SK-N-SH (cell line): ENCODE data around the gene OR52I1. TPM values are rescaled to one million over a fixed set of nuclear protein-coding genes. Genes with fewer than 3 reads are reported as not detected.

Experiments
- CTCF ChIA-PET: fragments of 300-600, 350-600 bp; formaldehyde crosslinking; extraction: SDS; loops from one replicate; lab custom pipeline; 2021; lab: Yijun Ruan, JAX
- POLR2A ChIA-PET: fragments of 350-600 bp; sonication (Branson Sonifier 250); formaldehyde crosslinking; extraction: SDS; loops from one replicate; lab custom pipeline; 2020; ENCODE audit warnings: antibody characterized with exemption, inconsistent platforms; lab: Yijun Ruan, JAX
- DNase-seq: peaks from one replicate; pipeline ENCODE4 v3.0.0; 2012
- H2AFZ ChIP-seq: fragments of 200-600 bp; sonication (generic); 2 replicates; pipeline ENCODE4 v1.8.1; 2016; ENCODE audit warnings: antibody characterized with exemption, mild to moderate bottlenecking, low read depth
- H3F3A ChIP-seq: fragments of 200-600 bp; sonication (generic); replicated peaks from 2 replicates; pipeline ENCODE3; 2016; ENCODE audit warnings: antibody characterized with exemption, mild to moderate bottlenecking; ENCODE audit not compliant: insufficient read depth
- H3K27ac ChIP-seq, 2 experiments: fragments of 200-500 bp in 1 of 2; fragments of 200-600 bp in 1 of 2; sonication (Bioruptor generic) in 1 of 2; sonication (generic), shearing (Covaris generic) in 1 of 2; 2 replicates each; pipeline versions ENCODE4 v1.5.1 to v1.6.1; 2014 to 2016; ENCODE audit warnings: low read depth in 2 of 2, inconsistent platforms in 1 of 2, low read length in 1 of 2, mild to moderate bottlenecking in 1 of 2, mixed read lengths in 1 of 2
- H3K27me3 ChIP-seq: fragments of 200-600 bp; sonication (generic), shearing (Covaris generic); 2 replicates; pipeline ENCODE4 v1.6.1; 2016; ENCODE audit warnings: mixed run types; ENCODE audit not compliant: insufficient read depth
- H3K36me3 ChIP-seq, 2 experiments: fragments of 200-500 bp in 1 of 2; fragments of 200-600 bp in 1 of 2; sonication (Bioruptor generic) in 1 of 2; sonication (generic) in 1 of 2; replicated peaks in 1 of 2; 2 replicates each; pipeline versions ENCODE3 to v1.5.1; 2014 to 2016; ENCODE audit warnings: low read length in 1 of 2, mild to moderate bottlenecking in 1 of 2; ENCODE audit not compliant: insufficient read depth in 2 of 2, control insufficient read depth in 1 of 2
- H3K4me1 ChIP-seq, 2 experiments: fragments of 200-500 bp in 1 of 2; fragments of 200-600 bp in 1 of 2; sonication (Bioruptor generic) in 1 of 2; sonication (generic), shearing (Covaris generic) in 1 of 2; 2 replicates each; pipeline versions ENCODE4 v1.5.1 to v1.6.1; 2014 to 2016; ENCODE audit warnings: low read depth in 1 of 2, low read length in 1 of 2, mixed run types in 1 of 2; ENCODE audit not compliant: insufficient read depth in 2 of 2, control insufficient read depth in 1 of 2
- H3K4me2 ChIP-seq: fragments of 200-600 bp; sonication (generic), shearing (Covaris generic); 2 replicates; pipeline ENCODE4 v1.6.1; 2017; ENCODE audit warnings: mixed run types
- H3K4me3 ChIP-seq, 2 experiments: fragments of 200-500 bp in 1 of 2; fragments of 200-600 bp in 1 of 2; sonication (Bioruptor generic) in 1 of 2; sonication (generic), shearing (Covaris generic) in 1 of 2; 2 replicates each; pipeline versions ENCODE4 v1.5.1 to v1.8.1; 2014 to 2016; ENCODE audit warnings: low read depth in 2 of 2, inconsistent platforms in 1 of 2, low read length in 1 of 2, mild to moderate bottlenecking in 1 of 2, mixed read lengths in 1 of 2, moderate library complexity in 1 of 2
- H3K79me2 ChIP-seq: fragments of 200-600 bp; sonication (generic); 2 replicates; pipeline ENCODE4 v1.8.1; 2017; ENCODE audit warnings: mild to moderate bottlenecking; ENCODE audit not compliant: insufficient read depth
- H3K9ac ChIP-seq: fragments of 200-600 bp; sonication (generic); 2 replicates; pipeline ENCODE4 v1.6.1; 2017; ENCODE audit warnings: mixed run types
- H3K9me2 ChIP-seq: fragments of 200-600 bp; sonication (generic); 2 replicates; pipeline ENCODE4 v1.6.1; 2017; ENCODE audit warnings: mixed run types
- H3K9me3 ChIP-seq: fragments of 200-600 bp; sonication (generic); 2 replicates; pipeline ENCODE4 v1.6.1; 2017; ENCODE audit warnings: mixed run types, mild to moderate bottlenecking, moderate library complexity
- H4K20me1 ChIP-seq: fragments of 200-600 bp; sonication (generic); 2 replicates; pipeline ENCODE4 v1.6.1; 2017; ENCODE audit warnings: mild to moderate bottlenecking, mixed run types; ENCODE audit not compliant: insufficient read depth
- CHD2 ChIP-seq: fragments of 150-350 bp; IDR thresholded peaks from 2 replicates; pipeline ENCODE4 v1.6.1; 2018; ENCODE audit warnings: low read length; ENCODE audit not compliant: partially characterized antibody
- EP300 ChIP-seq, 2 experiments: IDR thresholded peaks; 2 replicates each; pipeline versions ENCODE4 v1.4.0 to v1.6.1; 2012; ENCODE audit warnings: borderline replicate concordance in 1 of 2, low read depth in 1 of 2, low read length in 1 of 2
- EZH2phosphoT487 ChIP-seq: fragments of 200-600 bp; sonication (generic); IDR thresholded peaks from 2 replicates; pipeline ENCODE4 v1.6.1; 2017; ENCODE audit warnings: low read depth, mixed run types, mild to moderate bottlenecking, antibody characterized with exemption, moderate library complexity, borderline replicate concordance
- FOSL2 ChIP-seq: IDR thresholded peaks from 2 replicates; pipeline ENCODE4 v1.4.0; 2012; ENCODE audit warnings: low read depth, mild to moderate bottlenecking, moderate library complexity, borderline replicate concordance
- FOXM1 ChIP-seq: IDR thresholded peaks from 2 replicates; pipeline ENCODE4 v1.4.0; 2012; ENCODE audit warnings: low read depth, mild to moderate bottlenecking
- GABPA ChIP-seq: IDR thresholded peaks from 2 replicates; pipeline ENCODE4 v1.4.0; 2012; ENCODE audit warnings: low read depth, mild to moderate bottlenecking
- GATA2 ChIP-seq: sonication (generic); formaldehyde crosslinking; IDR thresholded peaks from 2 replicates; pipeline ENCODE4 v1.5.0; 2020; ENCODE audit warnings: mild to moderate bottlenecking, missing genetic modification reagents
- MAX ChIP-seq: IDR thresholded peaks from 2 replicates; pipeline ENCODE4 v1.4.0; 2012; ENCODE audit warnings: low read depth
- MEF2A ChIP-seq: IDR thresholded peaks from 2 replicates; pipeline ENCODE4 v1.4.0; 2012; ENCODE audit warnings: low read depth, borderline replicate concordance
- MXI1 ChIP-seq: IDR thresholded peaks from 2 replicates; pipeline ENCODE4 v1.6.1; 2012; ENCODE audit warnings: mild to moderate bottlenecking, low read depth, low read length, improper control_type of control experiment
- NRF1 ChIP-seq: IDR thresholded peaks from 2 replicates; pipeline ENCODE4 v1.6.1; 2012; ENCODE audit warnings: low read depth, mild to moderate bottlenecking, low read length
- PBX3 ChIP-seq: IDR thresholded peaks from 2 replicates; pipeline ENCODE4; 2012
- RAD21 ChIP-seq: IDR thresholded peaks from 2 replicates; pipeline ENCODE4 v1.6.1; 2012; ENCODE audit warnings: mild to moderate bottlenecking, low read length
- RCOR1 ChIP-seq: fragments of 150-350 bp; IDR thresholded peaks from 2 replicates; pipeline ENCODE4 v1.6.1; 2017; ENCODE audit warnings: antibody characterized with exemption, low read length
- REST ChIP-seq: IDR thresholded peaks from 2 replicates; pipeline ENCODE4 v1.6.1; 2012; ENCODE audit warnings: mild to moderate bottlenecking, low read depth, low read length, moderate library complexity
- SIN3A ChIP-seq: IDR thresholded peaks from 2 replicates; pipeline ENCODE4 v1.6.1; 2012; ENCODE audit warnings: low read depth, mild to moderate bottlenecking, low read length, moderate library complexity, borderline replicate concordance
- SMC3 ChIP-seq: IDR thresholded peaks from 2 replicates; pipeline ENCODE4 v1.6.1; 2012; ENCODE audit warnings: low read depth, low read length, improper control_type of control experiment
- TAF1 ChIP-seq: IDR thresholded peaks from 2 replicates; pipeline ENCODE4 v1.6.1; 2012; ENCODE audit warnings: low read depth, mild to moderate bottlenecking, low read length, moderate library complexity, borderline replicate concordance
- TEAD4 ChIP-seq: IDR thresholded peaks from 2 replicates; pipeline ENCODE4 v1.4.0; 2012; ENCODE audit warnings: mild to moderate bottlenecking, borderline replicate concordance; ENCODE audit not compliant: insufficient read depth
- WGBS: methylation state at CpG from one replicate; pipeline ENCODE4 v1.1.6; 2017; ENCODE audit warnings: low lambda C conversion rate; 5-methylcytosine and 5-hydroxymethylcytosine counted together
- polyA plus RNA-seq, 3 experiments: library from polyadenylated mRNA; depleted of rRNA; stranded (reverse); fragments of >200 nt; gene quantifications; 2 replicates each; pipeline ENCODE4 v1.2.3, GENCODE V29; 2012
- TF ChIP-seq, protein P1 (sequence below): fragments of 150-350 bp; IDR thresholded peaks from 2 replicates; pipeline ENCODE4 v1.6.1; 2016; ENCODE audit warnings: mild to moderate bottlenecking, low read depth, low read length

OR52I1 gene
- polyA plus RNA-seq, 1 of the 3 experiments (the other 2 are of a cell fraction) = not detected

GRCh38 chr11:4565371-4565770 is 28.5 kb upstream of the OR52I1 start:
- Histone ChIP-seq H3K9me3 (no peaks in the 10 kb centered on the region), H3K4me1 (no peaks in the 10 kb centered on the region), H3K79me2 (no peaks in the 10 kb centered on the region), H3K9me2 (no peaks in the 10 kb centered on the region), H3K36me3 (no peaks in the 10 kb centered on the region), H3K27ac (no peak overlapping the region), H3K27me3 (peaks cover 10% of the 10 kb centered on the region; the same call in 1 of the 2 replicates), H2AFZ (no peak overlapping the region), H3K4me3 (no peak overlapping the region), H3K9ac (no peak overlapping the region), H3K4me2 (no peak overlapping the region), H3F3A (no peaks in the 10 kb centered on the region), H4K20me1 (no peaks in the 10 kb centered on the region)
- DNase-seq = no peak
- ChIA-PET POLR2A (no interaction called here), CTCF (interaction anchor here (1.4 kb wide), 1 partner anchor 26 kb away, joined by 3 read pairs; no protein-coding TSS in a partner anchor)
- TF ChIP-seq CHD2 = no peak
- no peak for TF ChIP-seq TEAD4
- no peak for TF ChIP-seq PBX3
- no peak for TF ChIP-seq NRF1
- no peak for TF ChIP-seq EZH2phosphoT487
- no peak for TF ChIP-seq FOXM1
- no peak for TF ChIP-seq MAX
- no peak for TF ChIP-seq RCOR1
- no peak for TF ChIP-seq REST
- WGBS = 34% methylated on average over 3 of the region's 3 CpGs

DNA sequence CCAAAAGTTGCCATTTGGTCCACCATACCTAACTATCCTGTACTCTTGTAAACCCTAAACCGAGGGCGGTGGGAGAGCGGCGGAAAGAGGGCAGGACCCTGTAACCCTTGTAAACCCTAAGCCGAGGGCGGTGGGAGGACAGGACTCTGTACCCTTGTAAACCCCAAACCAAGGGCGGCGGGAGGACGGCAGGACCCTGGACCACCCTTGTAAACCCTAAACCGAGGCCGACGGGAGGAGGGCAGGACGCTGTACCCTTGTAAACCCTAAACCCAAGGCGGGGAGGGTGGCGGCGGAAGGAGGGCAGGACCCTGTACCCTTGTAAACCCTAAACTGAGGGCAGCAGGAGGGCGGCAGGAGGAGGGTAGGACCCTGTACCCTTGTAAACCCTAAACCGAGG is 24.8 kb upstream of the OR52I1 start:
- H3K27me3 ChIP-seq = peaks cover 10% of the 10 kb centered on the region; the same call in 1 of the 2 replicates
- no peaks in the 10 kb centered on the region for H3K79me2 ChIP-seq
- no peak overlapping the region for H3K9ac ChIP-seq
- no peaks in the 10 kb centered on the region for H3K36me3 ChIP-seq
- no peak overlapping the region for H3K27ac ChIP-seq
- H3K4me2 ChIP-seq = no peak overlapping the region
- H3K9me2 ChIP-seq = no peaks in the 10 kb centered on the region
- no peaks in the 10 kb centered on the region for H3F3A ChIP-seq
- no peaks in the 10 kb centered on the region for H3K9me3 ChIP-seq
- DNase-seq = no peak
- POLR2A ChIA-PET = no interaction called here
- no peaks in the 10 kb centered on the region for H3K4me1 ChIP-seq
- H4K20me1 ChIP-seq = no peaks in the 10 kb centered on the region
- no peak overlapping the region for H3K4me3 ChIP-seq
- no peak overlapping the region for H2AFZ ChIP-seq
- WGBS = 8% methylated on average over 15 of the region's 18 CpGs
- CTCF ChIA-PET = no interaction called here
- TF ChIP-seq TAF1 (no peak), SMC3 (no peak), EP300 (IDR thresholded peaks at IDR 0.05; ENCODE audit: borderline replicate concordance in 1 of 2, low read depth in 1 of 2, low read length in 1 of 2) (no peak), RCOR1 (no peak), MXI1 (no peak), SIN3A (no peak), GABPA (no peak), RAD21 (no peak), MEF2A (no peak), FOSL2 (no peak), TEAD4 (no peak), GATA2 (CRISPR knock-in tag) (no peak)
- TF ChIP-seq, protein P1, sequence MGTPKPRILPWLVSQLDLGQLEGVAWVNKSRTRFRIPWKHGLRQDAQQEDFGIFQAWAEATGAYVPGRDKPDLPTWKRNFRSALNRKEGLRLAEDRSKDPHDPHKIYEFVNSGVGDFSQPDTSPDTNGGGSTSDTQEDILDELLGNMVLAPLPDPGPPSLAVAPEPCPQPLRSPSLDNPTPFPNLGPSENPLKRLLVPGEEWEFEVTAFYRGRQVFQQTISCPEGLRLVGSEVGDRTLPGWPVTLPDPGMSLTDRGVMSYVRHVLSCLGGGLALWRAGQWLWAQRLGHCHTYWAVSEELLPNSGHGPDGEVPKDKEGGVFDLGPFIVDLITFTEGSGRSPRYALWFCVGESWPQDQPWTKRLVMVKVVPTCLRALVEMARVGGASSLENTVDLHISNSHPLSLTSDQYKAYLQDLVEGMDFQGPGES = no peak
